OCI-LY3 (cell line): ENCODE results near the gene NEURL1B.
A peak's percentile ranks its signal among the peaks of the same experiment; 100 is the strongest.

Experiments
- H2AFZ ChIP-seq: fragments of 200-600, 300-600 bp; shearing (Covaris generic); 2 replicates; pipeline ENCODE4 v1.6.0; 2014; ENCODE audit warnings: antibody characterized with exemption, low read depth, low read length
- H3K27ac ChIP-seq: fragments of 200-600, 300-600 bp; sonication (generic); 2 replicates; pipeline ENCODE4 v1.5.1; 2014; ENCODE audit warnings: mild to moderate bottlenecking, low read length, moderate library complexity, mixed read lengths
- H3K27me3 ChIP-seq: fragments of 200-600, 300-600 bp; sonication (generic); 2 replicates; pipeline ENCODE4 v1.6.1; 2014; ENCODE audit warnings: low read depth, low read length, mixed read lengths
- H3K36me3 ChIP-seq: fragments of 200-600, 300-600 bp; sonication (generic); replicated peaks from 2 replicates; pipeline ENCODE3; 2014; ENCODE audit warnings: low read depth, low read length, mixed read lengths
- H3K4me1 ChIP-seq: fragments of 300-600, 200-600 bp; sonication (generic); 2 replicates; pipeline ENCODE4 v1.6.1; 2014; ENCODE audit warnings: low read length, mixed read lengths
- H3K4me2 ChIP-seq: fragments of 200-600, 300-600 bp; sonication (generic); 2 replicates; pipeline ENCODE4 v1.6.1; 2014; ENCODE audit warnings: low read length, mixed read lengths
- H3K4me3 ChIP-seq: fragments of 300-600, 200-600 bp; sonication (generic); 2 replicates; pipeline ENCODE4 v1.5.1; 2014; ENCODE audit warnings: antibody characterized with exemption, mild to moderate bottlenecking, low read length, moderate library complexity
- H3K79me2 ChIP-seq: fragments of 300-600, 200-600 bp; shearing (Covaris generic); 2 replicates; pipeline ENCODE4 v1.6.1; 2014; ENCODE audit warnings: mild to moderate bottlenecking, low read length, mixed read lengths
- H3K9ac ChIP-seq: fragments of 300-600, 200-600 bp; shearing (Covaris generic); 2 replicates; pipeline ENCODE4 v1.6.0; 2014; ENCODE audit warnings: mild to moderate bottlenecking, low read length, moderate library complexity
- H3K9me3 ChIP-seq: fragments of 200-600, 300-600 bp; shearing (Covaris generic); 2 replicates; pipeline ENCODE4 v1.6.1; 2014; ENCODE audit warnings: low read length, mixed read lengths; ENCODE audit not compliant: insufficient read depth
- H4K20me1 ChIP-seq: fragments of 200-600, 300-600 bp; sonication (generic); 2 replicates; pipeline ENCODE4 v1.6.1; 2016; ENCODE audit warnings: low read length, mixed read lengths; ENCODE audit not compliant: insufficient read depth
- CTCF ChIP-seq: fragments of 200-600, 300-600 bp; sonication (generic); IDR thresholded peaks from 2 replicates; pipeline ENCODE4 v1.5.1; 2014; ENCODE audit warnings: antibody characterized with exemption, low read length, low read depth
- EZH2phosphoT487 ChIP-seq: fragments of 200-600 bp; shearing (Covaris generic); IDR thresholded peaks from 2 replicates; pipeline ENCODE4 v1.6.1; 2018; ENCODE audit warnings: antibody characterized with exemption, mixed run types, low read depth

NEURL1B gene

GRCh38 chr5:172696171-172696849 is 55.2 kb downstream of the NEURL1B start:
- H2AFZ ChIP-seq = no peak overlapping the region
- H3K27me3 ChIP-seq = peaks cover 37% of the 10 kb centered on the region
- peaks cover 3% of the 10 kb centered on the region; the same call in 1 of the 2 replicates for H4K20me1 ChIP-seq
- H3K4me1 ChIP-seq = peaks cover 3% of the 10 kb centered on the region
- no peaks in the 10 kb centered on the region for H3K9me3 ChIP-seq
- no peak for TF ChIP-seq CTCF
- TF ChIP-seq EZH2phosphoT487 = no peak
- no peak overlapping the region for H3K4me2 ChIP-seq
- no peak overlapping the region for H3K27ac ChIP-seq
- H3K9ac ChIP-seq = no peak overlapping the region
- H3K79me2 ChIP-seq = no peaks in the 10 kb centered on the region
- H3K36me3 ChIP-seq = no peaks in the 10 kb centered on the region
- H3K4me3 ChIP-seq = no peak overlapping the region

GRCh38 chr5:172697123-172698121 is 56.4 kb downstream of the NEURL1B start:
- Histone ChIP-seq H3K9me3 (no peaks in the 10 kb centered on the region), H3K9ac (peak overlapping the region; percentile 52; the same call in 1 of the 2 replicates), H3K79me2 (no peaks in the 10 kb centered on the region), H4K20me1 (no peaks in the 10 kb centered on the region; the same call in 1 of the 2 replicates), H3K36me3 (no peaks in the 10 kb centered on the region), H3K4me2 (peak overlapping the region; percentile 96), H2AFZ (peak overlapping the region; percentile 95), H3K27me3 (peaks cover 35% of the 10 kb centered on the region), H3K27ac (no peak overlapping the region), H3K4me1 (peaks cover 9% of the 10 kb centered on the region), H3K4me3 (peak overlapping the region; percentile 81)
- TF ChIP-seq CTCF = peak; percentile 86
- no peak for TF ChIP-seq EZH2phosphoT487

GRCh38 chr5:172699423-172699822 is 58.4 kb downstream of the NEURL1B start:
- H2AFZ ChIP-seq = no peak overlapping the region
- H3K4me3 ChIP-seq = no peak overlapping the region
- H3K27me3 ChIP-seq = peaks cover 40% of the 10 kb centered on the region
- H3K79me2 ChIP-seq = no peaks in the 10 kb centered on the region
- no peak overlapping the region for H3K27ac ChIP-seq
- TF ChIP-seq EZH2phosphoT487 (no peak), CTCF (no peak)
- H3K4me2 ChIP-seq = no peak overlapping the region
- peaks cover 9% of the 10 kb centered on the region for H3K4me1 ChIP-seq
- H3K36me3 ChIP-seq = no peaks in the 10 kb centered on the region
- no peaks in the 10 kb centered on the region for H3K9me3 ChIP-seq
- no peak overlapping the region for H3K9ac ChIP-seq
- no peaks in the 10 kb centered on the region; the same call in 1 of the 2 replicates for H4K20me1 ChIP-seq

GRCh38 chr5:172699999-172700364 is 58.9 kb downstream of the NEURL1B start:
- H3K36me3 ChIP-seq = no peaks in the 10 kb centered on the region
- H3K4me1 ChIP-seq = peaks cover 9% of the 10 kb centered on the region
- no peak for TF ChIP-seq CTCF
- TF ChIP-seq EZH2phosphoT487 = no peak
- no peak overlapping the region for H3K9ac ChIP-seq
- H3K4me3 ChIP-seq = no peak overlapping the region
- no peak overlapping the region for H3K4me2 ChIP-seq
- no peaks in the 10 kb centered on the region for H3K9me3 ChIP-seq
- H4K20me1 ChIP-seq = no peaks in the 10 kb centered on the region
- H2AFZ ChIP-seq = no peak overlapping the region
- peaks cover 43% of the 10 kb centered on the region for H3K27me3 ChIP-seq
- H3K27ac ChIP-seq = no peak overlapping the region
- H3K79me2 ChIP-seq = no peaks in the 10 kb centered on the region
